Stimulated activated CD8-positive, alpha-beta memory T cell treated with anti-CD3 and anti-CD28 coated beads, Interleukin-12 subunit alpha, Interleukin-12 subunit beta, amount 100 ng/mL, for 24 hours (primary cell): ENCODE data around the gene RNU1-1.
"Not testable (repeated sequence)": the region's sequence is repeated elsewhere in the genome, so short reads cannot be mapped to it uniquely, and the experiment has no call there.

Source experiments
- DNase-seq: peaks from one replicate; pipeline ENCODE4 v3.0.0-alpha.2; 2020; ENCODE audit errors: extremely low read depth

Gene RNU1-1

GRCh38 chr1:16514107-16515055, at the start of gene RNU1-1:
Gene RNU1-1 (minus strand): TSS chr1:16514285.
- DNase-seq: not testable (repeated sequence)

- not testable (repeated sequence) for DNase-seq
These were observed 47.0 kb upstream of the RNU1-1 start for GRCh38 chr1:16561035-16561434.

- not testable (repeated sequence) for DNase-seq
These were observed 46.4 kb upstream of the RNU1-1 start for GRCh38 chr1:16560498-16560897.

GRCh38 chr1:16559688-16560087, 45.6 kb upstream of the RNU1-1 start:
- not testable (repeated sequence) for DNase-seq

- DNase-seq: not testable (repeated sequence)
These were observed 42.9 kb upstream of the RNU1-1 start for GRCh38 chr1:16557034-16557433.

GRCh38 chr1:16553244-16553643, 39.2 kb upstream of the RNU1-1 start:
- not testable (repeated sequence) for DNase-seq

- DNase-seq: not testable (repeated sequence)
These were observed 36.3 kb upstream of the RNU1-1 start for GRCh38 chr1:16550212-16550918.

GRCh38 chr1:16549545-16549944, 35.5 kb upstream of the RNU1-1 start:
- DNase-seq: not testable (repeated sequence)

- not testable (repeated sequence) for DNase-seq
These were observed 33.6 kb upstream of the RNU1-1 start for GRCh38 chr1:16547502-16548241.

- DNase-seq: not testable (repeated sequence)
These were observed 31.6 kb upstream of the RNU1-1 start for GRCh38 chr1:16545682-16546095.

- DNase-seq: not testable (repeated sequence)
These were observed 26.4 kb upstream of the RNU1-1 start for GRCh38 chr1:16540421-16540893.

- DNase-seq: not testable (repeated sequence)
These were observed 23.4 kb upstream of the RNU1-1 start for GRCh38 chr1:16537528-16537927.

GRCh38 chr1:16536796-16537195, 22.7 kb upstream of the RNU1-1 start:
- DNase-seq: not testable (repeated sequence)

- not testable (repeated sequence) for DNase-seq
These were observed 21.8 kb upstream of the RNU1-1 start for GRCh38 chr1:16535898-16536297.

- DNase-seq: not testable (repeated sequence)
These were observed 21.4 kb upstream of the RNU1-1 start for GRCh38 chr1:16535487-16535886.

GRCh38 chr1:16534829-16535456, 20.9 kb upstream of the RNU1-1 start:
- DNase-seq: not testable (repeated sequence)

GRCh38 chr1:16534239-16534828, 20.2 kb upstream of the RNU1-1 start:
- DNase-seq: not testable (repeated sequence)

- not testable (repeated sequence) for DNase-seq
These were observed 18.3 kb upstream of the RNU1-1 start for GRCh38 chr1:16532235-16532991.

GRCh38 chr1:16528338-16528737, 14.3 kb upstream of the RNU1-1 start:
- not testable (repeated sequence) for DNase-seq

GRCh38 chr1:16525769-16526168, 11.7 kb upstream of the RNU1-1 start:
- DNase-seq: not testable (repeated sequence)
